SU-DHL-6 (cell line): ENCODE data around the gene NR1I2.

Experiments
- H2AFZ ChIP-seq: fragments of 200-600 bp; sonication (generic); 2 replicates; pipeline ENCODE4 v1.6.1; 2014; ENCODE audit warnings: low read depth, mild to moderate bottlenecking, moderate library complexity, mixed read lengths, antibody characterized with exemption, low read length; ENCODE audit not compliant: severe bottlenecking
- H3F3A ChIP-seq: fragments of 200-600 bp; shearing (Covaris generic); 2 replicates; pipeline ENCODE4 v1.6.0; 2016; ENCODE audit warnings: antibody characterized with exemption, mild to moderate bottlenecking; ENCODE audit not compliant: insufficient read depth
- H3K27ac ChIP-seq: fragments of 200-600 bp; sonication (generic); 2 replicates; pipeline ENCODE4 v1.5.1; 2016; ENCODE audit warnings: low read depth, mild to moderate bottlenecking, low read length, moderate library complexity, mixed read lengths
- H3K27me3 ChIP-seq: fragments of 200-600 bp; sonication (generic), shearing (Covaris generic); 2 replicates; pipeline ENCODE4 v1.6.0; 2014; ENCODE audit warnings: mild to moderate bottlenecking, low read length
- H3K36me3 ChIP-seq: fragments of 200-600 bp; sonication (generic); 2 replicates; pipeline ENCODE4 v1.6.1; 2014; ENCODE audit warnings: mild to moderate bottlenecking, low read length, mixed read lengths
- H3K4me2 ChIP-seq: fragments of 300-600, 200-600 bp; shearing (Covaris generic), sonication (generic); 2 replicates; pipeline ENCODE4 v1.6.0; 2014; ENCODE audit warnings: low read length, low read depth, mild to moderate bottlenecking; ENCODE audit not compliant: poor library complexity, severe bottlenecking
- H3K4me3 ChIP-seq: fragments of 200-600 bp; sonication (generic); 2 replicates; pipeline ENCODE4 v1.5.1; 2014; ENCODE audit warnings: antibody characterized with exemption, low read length, mild to moderate bottlenecking, mixed read lengths; ENCODE audit not compliant: insufficient read depth, poor library complexity, severe bottlenecking
- H3K79me2 ChIP-seq: fragments of 200-600 bp; sonication (generic); 2 replicates; pipeline ENCODE4 v1.6.1; 2014; ENCODE audit warnings: mild to moderate bottlenecking, low read length, moderate library complexity; ENCODE audit not compliant: insufficient read depth
- H3K9ac ChIP-seq: fragments of 200-600 bp; sonication (generic); 2 replicates; pipeline ENCODE4 v1.7.0; 2014; ENCODE audit warnings: mild to moderate bottlenecking, low read length
- H3K9me2 ChIP-seq: fragments of 200-600 bp; sonication (generic); replicated peaks from 2 replicates; pipeline ENCODE4 v1.6.1; 2014; ENCODE audit warnings: low read length; ENCODE audit not compliant: insufficient read depth
- H3K9me3 ChIP-seq: fragments of 200-600 bp; sonication (generic); 2 replicates; pipeline ENCODE4 v1.6.1; 2014; ENCODE audit warnings: low read length, mixed read lengths; ENCODE audit not compliant: insufficient read depth
- H4K20me1 ChIP-seq: fragments of 200-600 bp; sonication (generic); 2 replicates; pipeline ENCODE4 v1.6.1; 2014; ENCODE audit warnings: low read depth, mild to moderate bottlenecking, antibody characterized with exemption, low read length, moderate library complexity, mixed read lengths
- EZH2phosphoT487 ChIP-seq: fragments of 200-600 bp; sonication (generic), shearing (Covaris generic); conservative IDR thresholded peaks from 2 replicates; pipeline ENCODE4 v1.6.1; 2018; ENCODE audit warnings: mild to moderate bottlenecking, antibody characterized with exemption, low read length, moderate library complexity, mixed read lengths
- TF ChIP-seq, protein P1 (sequence below): fragments of 200-600 bp; sonication (generic); IDR thresholded peaks from one replicate; pipeline ENCODE4 v1.5.1; 2017; ENCODE audit warnings: antibody characterized with exemption, mild to moderate bottlenecking, low read length, moderate library complexity; ENCODE audit not compliant: insufficient read depth, poor library complexity, severe bottlenecking

Gene NR1I2

DNA sequence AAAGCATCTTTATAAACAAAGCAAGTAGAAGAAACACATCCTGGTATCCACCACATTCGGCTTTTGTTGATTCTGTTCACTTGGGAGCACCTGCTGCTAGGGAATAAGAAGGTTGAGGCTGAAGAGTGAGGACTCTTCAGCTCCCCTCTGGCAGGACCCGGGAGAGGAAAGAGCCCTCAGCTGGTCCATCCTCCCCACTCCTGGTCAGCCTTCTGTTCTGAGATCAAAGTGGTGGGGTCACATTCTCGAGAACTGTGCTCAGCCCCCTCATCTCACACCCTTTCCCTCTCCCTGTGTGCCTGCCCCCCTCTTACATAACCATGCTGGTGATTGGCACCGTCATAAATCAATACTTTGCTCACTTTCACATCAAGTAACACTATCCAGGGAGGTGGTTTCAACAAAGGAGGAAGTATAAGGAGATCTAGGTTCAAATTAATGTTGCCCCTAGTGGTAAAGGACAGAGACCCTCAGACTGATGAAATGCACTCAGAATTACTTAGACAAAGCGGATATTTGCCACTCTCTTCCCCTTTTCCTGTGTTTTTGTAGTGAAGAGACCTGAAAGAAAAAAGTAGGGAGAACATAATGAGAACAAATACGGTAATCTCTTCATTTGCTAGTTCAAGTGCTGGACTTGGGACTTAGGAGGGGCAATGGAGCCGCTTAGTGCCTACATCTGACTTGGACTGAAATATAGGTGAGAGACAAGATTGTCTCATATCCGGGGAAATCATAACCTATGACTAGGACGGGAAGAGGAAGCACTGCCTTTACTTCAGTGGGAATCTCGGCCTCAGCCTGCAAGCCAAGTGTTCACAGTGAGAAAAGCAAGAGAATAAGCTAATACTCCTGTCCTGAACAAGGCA lies at the start of gene NR1I2:
Gene NR1I2 (plus strand): TSS at position 772 of the 869 bp plus-strand sequence.
- no peak within 1 kb of the TSS for H2AFZ ChIP-seq
- H3K9me3 ChIP-seq: no peaks in the 10 kb centered on the region
- H3K9me2 ChIP-seq: no peaks in the 10 kb centered on the region
- no peak for TF ChIP-seq EZH2phosphoT487
- TF ChIP-seq, protein P1, sequence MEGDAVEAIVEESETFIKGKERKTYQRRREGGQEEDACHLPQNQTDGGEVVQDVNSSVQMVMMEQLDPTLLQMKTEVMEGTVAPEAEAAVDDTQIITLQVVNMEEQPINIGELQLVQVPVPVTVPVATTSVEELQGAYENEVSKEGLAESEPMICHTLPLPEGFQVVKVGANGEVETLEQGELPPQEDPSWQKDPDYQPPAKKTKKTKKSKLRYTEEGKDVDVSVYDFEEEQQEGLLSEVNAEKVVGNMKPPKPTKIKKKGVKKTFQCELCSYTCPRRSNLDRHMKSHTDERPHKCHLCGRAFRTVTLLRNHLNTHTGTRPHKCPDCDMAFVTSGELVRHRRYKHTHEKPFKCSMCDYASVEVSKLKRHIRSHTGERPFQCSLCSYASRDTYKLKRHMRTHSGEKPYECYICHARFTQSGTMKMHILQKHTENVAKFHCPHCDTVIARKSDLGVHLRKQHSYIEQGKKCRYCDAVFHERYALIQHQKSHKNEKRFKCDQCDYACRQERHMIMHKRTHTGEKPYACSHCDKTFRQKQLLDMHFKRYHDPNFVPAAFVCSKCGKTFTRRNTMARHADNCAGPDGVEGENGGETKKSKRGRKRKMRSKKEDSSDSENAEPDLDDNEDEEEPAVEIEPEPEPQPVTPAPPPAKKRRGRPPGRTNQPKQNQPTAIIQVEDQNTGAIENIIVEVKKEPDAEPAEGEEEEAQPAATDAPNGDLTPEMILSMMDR: no peak
- H3K4me3 ChIP-seq: no peak within 1 kb of the TSS
- no peaks in the 10 kb centered on the region for H3F3A ChIP-seq
- no peak within 1 kb of the TSS for H3K27ac ChIP-seq
- H3K9ac ChIP-seq: no peak within 1 kb of the TSS
- H3K79me2 ChIP-seq: no peaks in the 10 kb centered on the region
- H3K36me3 ChIP-seq: no peaks in the 10 kb centered on the region
- no peaks in the 10 kb centered on the region for H4K20me1 ChIP-seq
- no peaks in the 10 kb centered on the region for H3K27me3 ChIP-seq
- no peak within 1 kb of the TSS for H3K4me2 ChIP-seq

DNA sequence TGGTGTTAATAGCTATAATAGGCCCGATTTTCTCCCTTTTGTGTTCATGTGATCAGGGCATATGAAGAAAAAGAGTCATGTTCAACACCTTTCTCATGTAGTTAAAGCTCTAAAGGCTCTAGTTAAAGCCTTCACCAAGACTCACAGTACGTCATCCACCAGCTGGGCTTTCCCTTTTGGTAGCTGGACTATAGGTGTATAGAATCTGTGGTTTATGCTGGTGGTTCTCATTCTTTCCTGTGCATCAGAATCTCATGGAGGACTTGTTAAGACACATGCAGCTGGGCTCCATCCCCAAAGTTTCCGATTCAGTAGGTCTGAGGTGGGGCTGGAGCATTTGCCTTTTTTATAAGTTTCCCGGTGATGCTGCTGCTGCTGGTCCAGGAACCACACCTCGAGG lies 48.1 kb upstream of the NR1I2 start:
- H2AFZ ChIP-seq: no peak overlapping the region
- no peak overlapping the region for H3K4me2 ChIP-seq
- no peaks in the 10 kb centered on the region for H3K9me2 ChIP-seq
- no peaks in the 10 kb centered on the region for H4K20me1 ChIP-seq
- TF ChIP-seq, protein P1: no peak
- TF ChIP-seq EZH2phosphoT487: no peak
- H3K9me3 ChIP-seq: no peaks in the 10 kb centered on the region
- no peaks in the 10 kb centered on the region for H3K27me3 ChIP-seq
- no peaks in the 10 kb centered on the region for H3K36me3 ChIP-seq
- H3K27ac ChIP-seq: no peak overlapping the region
- H3K9ac ChIP-seq: no peak overlapping the region
- H3K4me3 ChIP-seq: no peak overlapping the region
- no peaks in the 10 kb centered on the region for H3F3A ChIP-seq
- H3K79me2 ChIP-seq: no peaks in the 10 kb centered on the region

DNA sequence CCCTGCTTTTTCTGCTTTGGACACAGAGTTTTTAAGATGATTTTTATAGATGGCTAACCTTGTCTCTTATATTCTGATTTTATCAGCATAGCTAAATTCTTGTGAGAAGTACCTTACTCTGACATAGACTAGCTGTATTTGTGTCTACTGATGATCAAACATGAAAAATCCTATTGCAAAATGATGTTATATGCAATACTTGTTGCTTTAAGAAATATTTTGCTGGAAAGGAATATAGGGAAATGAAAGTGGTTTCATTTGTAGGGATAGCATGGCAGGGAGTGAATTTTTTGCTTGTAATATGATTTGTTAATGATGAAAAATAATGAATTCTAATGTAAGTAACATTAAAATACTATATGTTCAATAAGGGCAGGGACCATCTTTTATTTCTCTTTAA lies 43.2 kb upstream of the NR1I2 start:
- Histone ChIP-seq H3K27me3 (no peaks in the 10 kb centered on the region), H3K4me2 (no peak overlapping the region), H2AFZ (no peak overlapping the region), H3K9me2 (no peaks in the 10 kb centered on the region), H3K9ac (no peak overlapping the region), H3K79me2 (no peaks in the 10 kb centered on the region), H3K9me3 (no peaks in the 10 kb centered on the region), H3K36me3 (no peaks in the 10 kb centered on the region), H3K27ac (no peak overlapping the region), H3F3A (no peaks in the 10 kb centered on the region), H3K4me3 (no peak overlapping the region), H4K20me1 (no peaks in the 10 kb centered on the region)
- TF ChIP-seq EZH2phosphoT487: no peak
- TF ChIP-seq, protein P1: no peak
